G401.6 (cell line): ENCODE results near the gene CD200R1L.
"Not testable (repeated sequence)": the region's sequence is repeated elsewhere in the genome, so short reads cannot be mapped to it uniquely, and the experiment has no call there.

Source experiments
- FAIRE-seq: peaks from 2 replicates; lab custom pipeline; 2012; peaks lifted over from hg19 to GRCh38; lab: Jason Lieb, UNC

Gene CD200R1L

GRCh38 chr3:112846764-112847163 is at the start of gene CD200R1L:
CD200R1L (minus strand) TSS chr3:112846864; CDS start chr3:112829367, 17,497 bp downstream.
- no peak for FAIRE-seq

GRCh38 chr3:112894258-112894657 is 47.6 kb upstream of the CD200R1L start:
- no peak for FAIRE-seq

GRCh38 chr3:112889357-112889756 is 42.7 kb upstream of the CD200R1L start:
- no peak for FAIRE-seq

GRCh38 chr3:112888381-112889085 is 41.9 kb upstream of the CD200R1L start:
- FAIRE-seq = no peak

- no peak for FAIRE-seq
Measured at GRCh38 chr3:112884678-112885290, 38.1 kb upstream of the CD200R1L start.

- no peak for FAIRE-seq
Measured at GRCh38 chr3:112881891-112882290, 35.2 kb upstream of the CD200R1L start.

- no peak for FAIRE-seq
Measured at GRCh38 chr3:112875561-112875960, 28.9 kb upstream of the CD200R1L start.

- FAIRE-seq = no peak
Measured at GRCh38 chr3:112874725-112875124, 28.1 kb upstream of the CD200R1L start.

GRCh38 chr3:112873632-112874031 is 27.0 kb upstream of the CD200R1L start:
- FAIRE-seq = no peak

- no peak for FAIRE-seq
Measured at GRCh38 chr3:112871735-112872134, 25.1 kb upstream of the CD200R1L start.

- no peak for FAIRE-seq
Measured at GRCh38 chr3:112865757-112866156, 19.1 kb upstream of the CD200R1L start.

- no peak for FAIRE-seq
Measured at GRCh38 chr3:112860898-112861297, 14.2 kb upstream of the CD200R1L start.

GRCh38 chr3:112858410-112859069 is 11.9 kb upstream of the CD200R1L start:
- no peak for FAIRE-seq

GRCh38 chr3:112857526-112857925 is 10.9 kb upstream of the CD200R1L start:
- no peak for FAIRE-seq

GRCh38 chr3:112856537-112856936 is 9.9 kb upstream of the CD200R1L start:
- no peak for FAIRE-seq

- no peak for FAIRE-seq
Measured at GRCh38 chr3:112855883-112856282, 9.2 kb upstream of the CD200R1L start.

- FAIRE-seq = not testable (repeated sequence)
Measured at GRCh38 chr3:112855074-112855473, 8.4 kb upstream of the CD200R1L start.

GRCh38 chr3:112848196-112848595 is 1.5 kb upstream of the CD200R1L start:
- FAIRE-seq = no peak

GRCh38 chr3:112847692-112848091 is 1.0 kb upstream of the CD200R1L start:
- no peak for FAIRE-seq

- no peak for FAIRE-seq
Measured at GRCh38 chr3:112845772-112846171, 892 bp downstream of the CD200R1L start.

- no peak for FAIRE-seq
Measured at GRCh38 chr3:112829046-112829445, 17.6 kb downstream of the CD200R1L start.

GRCh38 chr3:112822064-112823055 is 24.3 kb downstream of the CD200R1L start:
- no peak for FAIRE-seq
